DMS53 (cell line): Measurements from ENCODE around the gene SOX6.
"Not testable (repeated sequence)": the region's sequence is repeated elsewhere in the genome, so short reads cannot be mapped to it uniquely, and the experiment has no call there.

Experiments
- DNase-seq: peaks from one replicate; lab custom pipeline; 2025; lab: John Stamatoyannopoulos, UW

The SOX6 gene

GRCh38 chr11:15932417-15932816 lies 423.9 kb downstream of the SOX6 start:
- no peak for DNase-seq

GRCh38 chr11:15931497-15931896 lies 424.8 kb downstream of the SOX6 start:
- no peak for DNase-seq

GRCh38 chr11:15930442-15931025 lies 425.8 kb downstream of the SOX6 start:
- DNase-seq, result no peak

- no peak for DNase-seq
These were observed 426.9 kb downstream of the SOX6 start for GRCh38 chr11:15929371-15929901.

GRCh38 chr11:15927864-15928217 lies 428.5 kb downstream of the SOX6 start:
- no peak for DNase-seq

- no peak for DNase-seq
These were observed 429.0 kb downstream of the SOX6 start for GRCh38 chr11:15927196-15927863.

GRCh38 chr11:15926071-15926470 lies 430.3 kb downstream of the SOX6 start:
- no peak for DNase-seq

- DNase-seq, result peak; percentile 20
These were observed 433.2 kb downstream of the SOX6 start for GRCh38 chr11:15923183-15923582.

GRCh38 chr11:15922745-15923144 lies 433.6 kb downstream of the SOX6 start:
- not testable (repeated sequence) for DNase-seq

- no peak for DNase-seq
These were observed 435.3 kb downstream of the SOX6 start for GRCh38 chr11:15920856-15921629.

- no peak for DNase-seq
These were observed 437.7 kb downstream of the SOX6 start for GRCh38 chr11:15918674-15919073.

GRCh38 chr11:15918212-15918611 lies 438.1 kb downstream of the SOX6 start:
- peak; percentile 40 for DNase-seq
